ENCODE data around the gene COA1. TPM values are rescaled to one million over a fixed set of nuclear protein-coding genes. Genes with fewer than 3 reads are reported as not detected.

The COA1 gene
- total RNA-seq, 4 donors from 2014 or later, result 38.5 to 64.0 (median 50.5) TPM

DNA sequence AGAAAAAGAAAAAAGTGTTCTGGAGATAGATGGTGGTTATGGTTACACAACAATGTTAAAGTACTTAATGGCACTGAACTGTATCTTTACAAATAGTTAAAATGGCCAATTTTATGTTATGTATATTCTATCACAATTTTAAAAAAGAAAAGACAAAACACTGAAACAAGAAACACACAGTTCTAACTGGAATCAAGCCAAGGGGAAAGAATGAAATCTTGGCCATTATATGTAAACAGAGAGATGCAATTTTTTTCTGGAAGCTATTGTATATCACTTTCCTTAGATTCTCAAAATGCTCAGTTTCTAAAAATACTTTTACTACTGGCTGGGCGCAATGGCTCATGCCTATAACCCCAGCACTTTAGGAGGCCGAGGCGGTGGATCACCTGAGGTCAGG, 4.1 kb downstream of the COA1 start:
- TF ChIP-seq, protein P1, sequence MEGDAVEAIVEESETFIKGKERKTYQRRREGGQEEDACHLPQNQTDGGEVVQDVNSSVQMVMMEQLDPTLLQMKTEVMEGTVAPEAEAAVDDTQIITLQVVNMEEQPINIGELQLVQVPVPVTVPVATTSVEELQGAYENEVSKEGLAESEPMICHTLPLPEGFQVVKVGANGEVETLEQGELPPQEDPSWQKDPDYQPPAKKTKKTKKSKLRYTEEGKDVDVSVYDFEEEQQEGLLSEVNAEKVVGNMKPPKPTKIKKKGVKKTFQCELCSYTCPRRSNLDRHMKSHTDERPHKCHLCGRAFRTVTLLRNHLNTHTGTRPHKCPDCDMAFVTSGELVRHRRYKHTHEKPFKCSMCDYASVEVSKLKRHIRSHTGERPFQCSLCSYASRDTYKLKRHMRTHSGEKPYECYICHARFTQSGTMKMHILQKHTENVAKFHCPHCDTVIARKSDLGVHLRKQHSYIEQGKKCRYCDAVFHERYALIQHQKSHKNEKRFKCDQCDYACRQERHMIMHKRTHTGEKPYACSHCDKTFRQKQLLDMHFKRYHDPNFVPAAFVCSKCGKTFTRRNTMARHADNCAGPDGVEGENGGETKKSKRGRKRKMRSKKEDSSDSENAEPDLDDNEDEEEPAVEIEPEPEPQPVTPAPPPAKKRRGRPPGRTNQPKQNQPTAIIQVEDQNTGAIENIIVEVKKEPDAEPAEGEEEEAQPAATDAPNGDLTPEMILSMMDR (IDR thresholded peaks at IDR 0.05; ENCODE audit: low read depth), result no peak

DNA sequence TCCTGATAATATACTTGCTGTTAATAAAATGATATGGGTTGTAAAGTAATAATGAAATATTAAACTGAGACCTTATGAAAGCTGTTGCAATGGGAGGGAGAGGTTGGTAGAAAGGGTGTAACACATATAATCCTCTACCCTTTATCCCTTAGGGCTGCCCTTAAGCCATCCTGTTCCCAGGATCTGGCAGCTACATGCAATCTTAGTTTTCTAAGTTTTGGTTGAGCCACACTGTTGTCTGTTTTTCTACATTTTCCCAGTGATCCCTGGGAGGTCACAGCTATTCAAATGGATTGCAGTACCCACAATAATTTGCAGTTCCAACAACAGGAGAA, 6.3 kb downstream of the COA1 start:
- TF ChIP-seq, protein P1 (IDR thresholded peaks at IDR 0.05; ENCODE audit: low read depth), result no peak

DNA sequence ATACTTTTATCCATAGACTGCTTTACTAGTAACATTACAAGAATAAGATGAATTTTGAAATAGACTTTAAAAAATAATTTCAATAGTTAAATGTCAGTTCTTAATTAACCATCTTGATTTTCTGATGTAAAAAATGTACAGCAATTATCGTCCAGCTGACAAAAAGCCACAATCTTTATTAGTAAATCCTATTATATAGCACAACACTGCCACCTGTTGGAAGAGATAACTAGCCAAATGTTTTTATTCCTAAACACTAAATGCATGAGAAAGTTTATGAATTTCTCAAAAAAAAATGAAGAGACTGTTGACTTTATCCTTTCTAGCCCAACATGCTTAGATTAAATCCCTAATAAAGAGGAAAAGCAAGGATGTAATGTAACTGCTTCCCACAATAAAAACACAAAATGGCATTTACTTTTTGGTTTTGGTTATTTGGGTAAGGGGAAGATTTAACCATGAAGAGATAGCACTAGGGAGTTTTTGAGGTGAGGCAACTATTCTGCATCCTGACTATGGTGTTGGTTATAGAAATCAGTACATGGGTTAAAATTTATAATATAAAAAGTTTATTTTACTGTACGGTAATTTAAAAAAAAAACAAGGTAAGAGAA, 8.0 kb downstream of the COA1 start:
- TF ChIP-seq, protein P1 (IDR thresholded peaks at IDR 0.05; ENCODE audit: low read depth), result no peak

DNA sequence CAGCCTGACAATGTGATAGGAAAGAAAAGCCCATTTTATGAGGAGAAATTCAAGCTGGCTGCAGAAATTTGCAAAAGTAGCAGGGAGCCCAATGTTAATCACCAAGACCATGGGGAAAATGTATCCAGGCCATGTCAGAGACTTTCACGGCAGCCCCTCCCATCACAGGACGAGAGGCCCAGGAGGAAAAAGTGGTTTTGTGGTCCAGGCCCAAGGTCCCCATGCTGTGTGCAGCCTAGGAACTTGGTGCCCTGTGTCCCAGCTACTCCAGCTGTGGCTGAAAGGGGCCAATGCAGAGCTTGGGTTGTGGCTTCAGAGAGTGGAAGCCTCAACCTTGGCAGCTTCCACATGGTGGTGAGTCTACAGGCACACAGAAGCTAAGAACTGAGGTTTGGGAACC, 12.7 kb downstream of the COA1 start:
- TF ChIP-seq, protein P1 (IDR thresholded peaks at IDR 0.05; ENCODE audit: low read depth), result no peak

DNA sequence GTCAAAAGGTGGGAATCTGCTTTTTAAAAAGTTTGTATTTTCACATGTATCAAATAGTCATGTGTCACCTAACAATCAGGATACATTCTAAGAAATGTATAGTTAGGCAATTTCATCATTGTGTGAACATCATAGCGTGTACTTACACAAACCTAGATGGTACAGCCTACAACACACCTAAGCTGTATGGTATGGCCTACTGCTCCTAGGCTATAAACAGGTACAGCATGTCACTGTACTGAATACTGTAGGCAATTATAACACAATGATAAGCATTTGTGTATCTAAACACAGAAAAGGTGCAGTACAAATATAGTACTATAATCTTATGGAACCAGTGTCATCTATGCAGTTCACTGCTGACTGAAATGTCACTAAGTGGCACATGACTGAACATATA, 17.8 kb downstream of the COA1 start:
- TF ChIP-seq, protein P1 (IDR thresholded peaks at IDR 0.05; ENCODE audit: low read depth), result no peak

DNA sequence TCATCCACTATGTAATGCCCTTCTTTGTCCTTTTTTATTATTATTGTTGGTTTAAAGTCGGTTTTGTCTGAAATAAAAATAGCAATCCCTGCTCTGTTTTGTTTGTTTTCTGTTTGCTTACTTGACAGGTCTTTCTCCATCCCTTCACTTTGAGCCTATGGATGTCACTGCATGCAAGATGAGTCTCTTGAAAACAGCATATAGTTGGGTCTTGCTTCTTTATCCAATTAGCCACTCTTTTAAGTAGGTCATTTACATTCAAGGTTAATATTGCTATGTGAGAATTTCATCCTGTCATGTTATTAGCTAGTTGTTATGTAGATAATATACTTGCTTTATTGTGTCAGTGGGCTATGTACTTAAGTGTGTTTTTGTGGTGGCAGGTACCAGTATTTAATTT, 25.8 kb downstream of the COA1 start:
- TF ChIP-seq, protein P1 (IDR thresholded peaks at IDR 0.05; ENCODE audit: low read depth), result no peak

DNA sequence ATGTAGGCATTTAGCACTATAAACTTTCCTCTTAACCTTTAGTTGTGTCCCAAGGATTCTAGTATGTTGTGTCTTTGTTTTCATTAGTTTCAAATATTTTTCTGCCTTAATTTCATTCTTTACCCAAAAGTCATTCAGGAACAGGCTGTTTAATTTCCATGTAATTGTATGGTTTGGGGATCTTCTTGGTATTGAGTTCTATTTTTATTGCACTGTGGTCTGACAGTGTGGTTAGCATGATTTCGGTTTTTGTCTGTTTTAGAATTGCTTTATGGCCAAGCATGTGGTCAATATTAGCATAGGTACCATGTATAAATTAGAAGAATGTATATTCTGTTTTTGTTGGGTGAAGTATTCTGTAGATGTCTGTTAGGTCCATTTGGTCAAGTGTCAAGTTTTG, 26.3 kb downstream of the COA1 start:
- TF ChIP-seq, protein P1 (IDR thresholded peaks at IDR 0.05; ENCODE audit: low read depth), result no peak

Data from subcutaneous adipose tissue (tissue), 4 donors.